ENCODE data around the gene LRRC10B.

Gene LRRC10B

GRCh38 chr11:61539831-61540357 is 31.3 kb downstream of the LRRC10B start:
- in situ Hi-C loops (cut with HindIII; ENCODE audit: low sequenced_read_pairs) = loop anchor here (5.0 kb wide), 1 partner anchor 72 kb away; no protein-coding TSS in a partner anchor
- DNase-seq (ENCODE audit: low read depth) = peak; percentile 15
- H3K4me3 ChIP-seq (ENCODE audit: low read depth, low read length) = no peak overlapping the region
- no peak for TF ChIP-seq CTCF (IDR thresholded peaks at IDR 0.05; ENCODE audit: low read depth, low read length, missing control alignments)

DNA sequence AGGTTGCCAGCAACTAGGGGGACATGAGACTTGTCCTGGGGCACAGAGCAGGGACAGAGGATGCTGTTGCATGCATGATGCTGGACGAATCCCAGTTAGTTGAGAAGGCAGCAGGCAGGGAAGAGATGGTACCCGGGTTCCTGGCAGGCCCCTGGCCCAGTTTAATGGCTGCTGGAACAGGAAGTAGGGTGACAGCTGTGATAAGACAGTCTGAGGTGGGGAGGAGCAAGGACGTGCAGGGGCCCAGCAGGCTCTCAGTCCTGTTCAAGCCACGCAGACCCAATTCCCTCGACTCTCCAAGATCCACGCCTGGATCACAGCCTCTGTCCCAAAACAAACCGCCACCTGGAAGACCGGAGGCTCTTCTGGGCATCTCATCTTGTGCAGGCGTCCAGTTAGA is 32.0 kb downstream of the LRRC10B start:
- no peak for DNase-seq (ENCODE audit: low read depth)
- in situ Hi-C loops (cut with HindIII; ENCODE audit: low sequenced_read_pairs) = no loop called here
- TF ChIP-seq CTCF (IDR thresholded peaks at IDR 0.05; ENCODE audit: low read depth, low read length, missing control alignments) = no peak
- no peak overlapping the region for H3K4me3 ChIP-seq (ENCODE audit: low read depth, low read length)

- TF ChIP-seq CTCF (IDR thresholded peaks at IDR 0.05; ENCODE audit: low read depth, low read length, missing control alignments) = no peak
- no peak overlapping the region for H3K4me3 ChIP-seq (ENCODE audit: low read depth, low read length)
- in situ Hi-C loops (cut with HindIII; ENCODE audit: low sequenced_read_pairs) = no loop called here
- DNase-seq (ENCODE audit: low read depth) = no peak
Observed at GRCh38 chr11:61541598-61541997, 33.0 kb downstream of the LRRC10B start.

GRCh38 chr11:61542024-61542461 is 33.5 kb downstream of the LRRC10B start:
- in situ Hi-C loops (cut with HindIII; ENCODE audit: low sequenced_read_pairs) = no loop called here
- no peak for TF ChIP-seq CTCF (IDR thresholded peaks at IDR 0.05; ENCODE audit: low read depth, low read length, missing control alignments)
- H3K4me3 ChIP-seq (ENCODE audit: low read depth, low read length) = no peak overlapping the region
- DNase-seq (ENCODE audit: low read depth) = no peak

GRCh38 chr11:61542705-61543104 is 34.2 kb downstream of the LRRC10B start:
- no peak for TF ChIP-seq CTCF (IDR thresholded peaks at IDR 0.05; ENCODE audit: low read depth, low read length, missing control alignments)
- H3K4me3 ChIP-seq (ENCODE audit: low read depth, low read length) = no peak overlapping the region
- in situ Hi-C loops (cut with HindIII; ENCODE audit: low sequenced_read_pairs) = no loop called here
- no peak for DNase-seq (ENCODE audit: low read depth)

DNA sequence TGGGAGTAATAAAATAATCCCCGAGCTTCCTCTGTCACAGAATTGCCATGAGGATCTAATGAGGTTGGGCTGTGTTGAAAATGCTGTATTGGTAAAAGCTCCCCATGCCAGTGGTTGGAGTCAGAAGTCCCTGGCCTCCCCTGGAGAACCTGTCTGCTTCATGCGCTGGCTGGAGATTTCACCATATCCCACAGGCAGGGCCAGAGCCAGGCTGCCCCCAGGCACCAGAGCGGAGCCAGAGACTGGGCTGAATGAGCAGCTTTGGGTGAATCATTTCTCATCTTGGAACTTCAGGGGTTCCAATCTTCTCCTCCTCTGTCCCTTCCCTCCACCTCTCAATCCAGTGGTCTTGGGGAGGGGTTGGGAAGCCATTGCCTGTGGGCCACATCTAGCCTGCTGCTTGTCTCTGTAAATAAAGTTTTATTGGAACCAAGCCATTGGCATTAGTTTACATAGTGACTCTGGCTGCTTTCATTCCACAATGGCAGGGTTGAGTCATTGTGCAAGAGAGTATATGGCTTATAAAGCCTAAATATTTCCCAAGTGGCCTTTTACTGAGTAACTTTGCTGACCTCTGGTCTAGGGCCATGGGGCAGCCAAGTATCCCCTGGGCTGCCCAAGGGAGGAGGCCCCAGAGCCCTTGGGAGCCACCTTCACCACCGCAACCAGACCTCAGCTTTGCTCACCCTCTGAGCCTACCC is 35.2 kb downstream of the LRRC10B start:
- no peak for TF ChIP-seq CTCF (IDR thresholded peaks at IDR 0.05; ENCODE audit: low read depth, low read length, missing control alignments)
- no peak overlapping the region for H3K4me3 ChIP-seq (ENCODE audit: low read depth, low read length)
- in situ Hi-C loops (cut with HindIII; ENCODE audit: low sequenced_read_pairs) = no loop called here
- DNase-seq (ENCODE audit: low read depth) = no peak

All from astrocyte of the cerebellum (primary cell).